Measurements from ENCODE around the gene ITPR1.

The ITPR1 gene

GRCh38 chr3:4720316-4721075, 227.3 kb downstream of the ITPR1 start:
- peak; percentile 28 for DNase-seq (ENCODE audit: low spot score)

DNA sequence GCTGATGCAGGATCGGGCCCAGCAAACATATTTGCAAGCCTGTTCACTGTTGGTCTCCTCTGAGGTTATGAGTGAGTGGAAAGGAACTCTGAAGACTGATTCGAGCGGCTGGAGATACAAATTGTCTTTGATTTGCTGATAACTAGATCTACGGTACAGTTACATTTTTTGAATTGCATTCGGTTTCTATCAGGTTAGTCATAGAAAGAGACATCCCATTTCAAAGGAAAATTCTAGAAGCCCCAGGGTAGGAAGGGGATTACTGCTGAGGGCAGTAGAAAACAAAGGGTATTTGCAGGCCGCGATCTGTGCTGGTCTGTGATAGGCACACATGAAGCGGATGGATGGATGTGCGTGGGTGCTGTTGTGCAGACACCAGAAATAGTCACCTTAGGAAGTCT, 228.4 kb downstream of the ITPR1 start:
- no peak for DNase-seq (ENCODE audit: low spot score)

GRCh38 chr3:4722103-4722502, 229.0 kb downstream of the ITPR1 start:
- DNase-seq (ENCODE audit: low spot score) = peak; percentile 49

DNA sequence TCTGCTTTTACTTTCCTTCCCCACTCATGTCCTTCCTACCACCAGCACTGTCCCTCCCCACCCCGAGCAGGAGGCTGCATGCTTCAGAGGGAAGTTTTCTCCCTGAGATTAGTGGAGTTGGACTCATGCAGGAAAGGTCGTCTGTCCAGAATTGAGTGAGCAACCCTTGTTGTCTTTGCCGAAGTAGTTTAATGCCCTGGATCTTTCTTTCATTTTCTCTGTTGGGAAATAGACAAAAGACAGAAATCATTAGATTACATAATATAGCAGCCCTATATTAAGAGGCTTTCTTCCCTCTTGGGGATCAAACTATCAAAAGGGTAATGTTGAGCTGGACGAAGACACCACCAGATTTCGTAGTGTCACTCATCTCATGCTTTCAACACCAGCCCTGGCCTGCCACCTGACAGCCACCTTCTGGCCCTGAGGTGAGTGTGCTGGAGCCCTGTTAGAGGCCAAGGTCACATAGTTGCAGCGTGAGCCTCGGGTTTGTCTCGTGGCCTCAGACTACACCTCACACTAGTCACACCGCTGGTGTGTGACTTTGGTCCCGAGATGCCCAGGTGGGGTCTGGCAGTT, 231.0 kb downstream of the ITPR1 start:
- DNase-seq (ENCODE audit: low spot score) = no peak

DNA sequence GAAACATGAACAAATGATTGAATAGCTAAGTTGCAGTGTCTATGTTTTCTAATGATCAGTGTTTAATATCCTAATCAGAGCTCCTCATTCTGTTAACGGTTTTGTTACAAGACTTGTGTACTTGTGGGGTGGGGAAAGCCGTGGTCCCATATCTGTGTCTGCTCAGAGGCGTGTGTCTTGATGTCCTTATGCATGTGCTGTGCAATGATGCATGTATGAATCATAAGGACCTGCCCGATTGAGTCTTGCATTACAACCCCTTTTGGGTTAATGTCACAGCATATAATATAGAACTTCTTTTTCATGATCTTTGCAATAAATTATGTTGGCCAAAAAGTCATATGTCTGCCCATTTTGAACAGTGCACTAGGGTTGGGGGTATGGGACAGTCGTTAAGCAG, 233.4 kb downstream of the ITPR1 start:
- DNase-seq (ENCODE audit: low spot score) = no peak

DNA sequence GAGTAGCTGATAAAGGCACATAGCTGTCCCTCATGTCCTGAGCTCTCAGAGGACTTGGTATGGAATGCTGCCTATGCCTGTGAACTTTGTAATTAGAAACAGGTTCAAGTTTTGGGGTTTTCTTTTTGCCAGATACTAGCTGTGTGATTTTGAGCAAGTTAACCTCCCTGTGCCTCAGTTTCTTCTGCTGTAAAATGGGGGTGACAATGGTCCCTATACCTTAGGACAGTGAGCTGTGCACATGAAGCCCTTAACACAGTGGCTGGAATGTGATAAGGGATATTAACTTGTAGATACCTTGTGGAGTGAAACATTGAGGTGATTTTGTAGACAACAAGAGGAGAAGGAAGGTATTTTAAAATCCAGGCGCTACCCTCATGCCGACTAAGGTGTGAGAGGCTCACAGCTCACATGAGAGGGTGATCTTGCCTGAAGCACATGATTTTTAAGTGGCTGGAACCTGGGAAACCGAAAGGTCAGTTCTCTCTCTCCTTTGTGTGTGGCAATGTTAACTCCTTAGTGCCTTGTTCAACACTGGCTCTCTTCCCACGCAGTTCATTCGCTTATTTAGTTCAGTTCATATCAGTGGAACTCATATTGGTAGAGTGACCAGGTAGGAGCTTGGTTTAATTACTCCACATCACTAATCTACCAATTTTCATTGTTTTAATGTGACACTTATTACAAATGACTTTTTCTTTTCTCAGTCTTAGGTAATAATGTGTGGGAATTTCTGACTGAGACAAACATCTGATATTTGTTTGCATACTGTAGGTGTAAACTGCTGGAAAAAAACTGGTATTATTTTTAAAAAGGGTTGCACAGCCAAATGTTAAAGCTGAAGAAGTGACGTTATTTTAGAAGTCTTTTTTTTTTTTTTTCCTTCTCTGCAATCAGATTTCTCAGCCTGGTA, 236.2 kb downstream of the ITPR1 start:
- no peak for DNase-seq (ENCODE audit: low spot score)

- no peak for DNase-seq (ENCODE audit: low spot score)
Observed at GRCh38 chr3:4730719-4731118, 237.6 kb downstream of the ITPR1 start.

DNA sequence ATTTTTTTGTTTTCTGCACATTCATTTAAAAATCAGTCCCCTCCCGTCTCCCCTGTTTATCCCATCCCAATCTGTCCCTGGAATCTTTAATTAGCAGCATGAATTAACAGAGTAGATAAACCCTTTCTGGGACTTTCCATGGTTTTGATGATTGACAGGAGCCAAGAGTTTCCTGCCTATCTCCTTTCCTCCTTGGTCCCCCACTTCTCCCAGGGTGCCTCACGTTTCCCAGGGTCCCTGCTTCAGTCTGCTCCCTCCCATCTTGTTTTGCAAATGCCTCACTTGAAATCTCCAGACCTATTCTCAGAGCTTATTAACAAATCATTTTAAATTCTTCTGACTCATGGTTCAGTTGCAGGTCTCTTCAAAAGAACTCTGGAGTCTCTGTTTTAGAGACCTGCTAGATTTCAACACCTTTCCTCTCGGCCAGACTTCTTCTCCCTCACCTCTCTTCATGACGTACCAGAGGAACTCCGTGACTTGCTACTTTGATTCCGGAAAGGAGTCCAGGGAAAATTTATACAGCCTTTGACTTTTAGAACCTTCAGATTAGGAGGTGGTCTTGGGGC, 238.5 kb downstream of the ITPR1 start:
- no peak for DNase-seq (ENCODE audit: low spot score)

DNA sequence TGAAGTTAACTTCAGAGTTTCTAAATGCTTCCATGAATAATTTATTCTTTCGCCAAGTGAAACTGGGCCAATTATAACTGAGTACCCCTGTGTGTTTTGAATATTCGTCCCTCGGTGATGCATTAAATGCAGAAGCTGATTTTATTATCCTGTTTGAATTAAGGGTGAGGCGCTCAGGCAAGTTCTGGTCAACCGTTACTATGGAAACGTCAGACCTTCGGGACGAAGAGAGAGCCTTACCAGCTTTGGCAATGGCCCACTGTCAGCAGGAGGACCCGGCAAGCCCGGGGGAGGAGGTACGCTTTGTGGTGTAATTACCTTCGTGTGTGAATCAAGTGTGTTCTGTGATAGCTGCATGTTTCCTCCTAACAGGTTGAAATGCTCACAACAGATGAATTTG, 239.8 kb downstream of the ITPR1 start:
- no peak for DNase-seq (ENCODE audit: low spot score)

DNA sequence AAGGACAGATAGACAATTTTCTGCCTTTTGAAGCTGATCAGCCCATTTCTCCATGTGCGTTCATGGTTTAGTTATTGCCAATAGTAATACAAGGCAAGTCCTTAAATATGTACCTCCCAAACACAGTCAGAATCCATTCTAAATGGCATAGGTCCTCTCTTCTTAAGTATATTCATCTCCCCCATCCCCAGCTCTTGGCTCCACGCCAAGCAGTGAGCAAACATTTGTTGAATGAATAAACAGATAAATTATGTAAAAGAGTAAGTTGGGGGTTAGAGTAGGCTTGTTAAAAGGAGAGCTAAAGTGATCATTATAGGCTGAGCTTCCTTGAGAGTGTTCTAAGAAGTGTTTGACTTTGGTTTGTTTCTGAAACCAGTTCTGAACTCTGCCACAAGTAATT, 241.3 kb downstream of the ITPR1 start:
- DNase-seq (ENCODE audit: low spot score) = no peak

DNA sequence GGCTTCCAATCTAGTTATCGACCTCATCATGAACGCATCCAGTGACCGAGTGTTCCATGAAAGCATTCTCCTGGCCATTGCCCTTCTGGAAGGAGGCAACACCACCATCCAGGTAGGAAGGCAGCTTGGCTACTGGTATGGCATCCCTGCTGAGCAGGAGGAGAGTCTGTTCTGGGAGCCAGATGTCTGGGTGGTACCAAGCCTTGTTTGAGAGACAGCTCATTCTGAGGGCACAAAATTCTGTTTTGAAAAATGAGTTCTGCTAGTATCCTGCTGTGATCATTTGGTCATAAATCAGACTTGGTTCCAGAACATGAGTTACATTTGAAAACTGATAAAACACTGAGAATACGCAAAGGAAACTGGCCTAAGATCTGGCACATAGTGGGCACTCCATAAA, 242.1 kb downstream of the ITPR1 start:
- no peak for DNase-seq (ENCODE audit: low spot score)

GRCh38 chr3:4736284-4736861, 243.2 kb downstream of the ITPR1 start:
- DNase-seq (ENCODE audit: low spot score) = no peak

GRCh38 chr3:4738737-4739274, 245.7 kb downstream of the ITPR1 start:
- no peak for DNase-seq (ENCODE audit: low spot score)

DNA sequence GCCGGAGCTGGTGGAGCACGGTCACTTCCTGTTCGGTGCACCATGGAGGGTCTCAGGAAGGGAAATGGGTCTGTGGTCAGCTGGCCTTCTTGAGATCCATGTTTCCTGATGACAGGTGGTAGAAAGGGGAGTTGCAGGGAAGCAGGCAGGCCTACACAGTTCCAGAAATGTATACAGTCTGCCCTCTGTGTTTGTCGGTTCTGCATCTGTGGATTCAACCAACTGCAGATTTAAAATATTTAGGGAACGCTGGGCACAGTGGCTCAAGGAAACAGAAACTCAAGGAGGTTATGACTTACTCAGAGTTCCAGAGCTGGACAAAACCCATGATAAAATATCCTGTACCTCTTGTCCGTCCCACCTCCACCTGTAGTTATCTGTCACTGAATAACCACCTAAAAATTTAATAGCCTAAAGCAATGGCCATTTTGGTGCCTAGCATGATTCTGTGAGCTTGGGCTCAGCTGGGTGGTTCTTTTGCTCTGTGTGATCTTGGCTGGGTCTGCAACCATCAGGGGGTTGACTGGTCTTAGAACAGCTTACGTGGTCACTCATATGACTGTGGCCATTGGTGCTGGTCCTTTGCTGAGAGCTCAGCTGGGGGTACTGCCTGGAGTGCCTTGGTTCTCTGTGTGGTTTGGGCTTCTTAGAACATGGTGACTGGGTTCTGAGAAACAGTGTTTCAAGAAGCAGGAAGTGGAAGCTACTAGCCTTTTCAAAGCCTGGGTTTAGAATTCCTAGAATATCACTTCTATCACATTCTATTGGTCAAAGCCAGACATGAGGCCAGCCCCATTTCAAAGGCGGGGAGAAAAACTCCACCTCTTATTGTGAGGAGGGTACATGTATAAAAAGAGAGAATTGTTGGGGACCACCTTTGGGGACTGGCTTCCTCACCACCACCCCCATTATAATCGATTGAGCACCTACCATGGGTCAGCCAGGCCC, 246.4 kb downstream of the ITPR1 start:
- DNase-seq (ENCODE audit: low spot score) = no peak

DNA sequence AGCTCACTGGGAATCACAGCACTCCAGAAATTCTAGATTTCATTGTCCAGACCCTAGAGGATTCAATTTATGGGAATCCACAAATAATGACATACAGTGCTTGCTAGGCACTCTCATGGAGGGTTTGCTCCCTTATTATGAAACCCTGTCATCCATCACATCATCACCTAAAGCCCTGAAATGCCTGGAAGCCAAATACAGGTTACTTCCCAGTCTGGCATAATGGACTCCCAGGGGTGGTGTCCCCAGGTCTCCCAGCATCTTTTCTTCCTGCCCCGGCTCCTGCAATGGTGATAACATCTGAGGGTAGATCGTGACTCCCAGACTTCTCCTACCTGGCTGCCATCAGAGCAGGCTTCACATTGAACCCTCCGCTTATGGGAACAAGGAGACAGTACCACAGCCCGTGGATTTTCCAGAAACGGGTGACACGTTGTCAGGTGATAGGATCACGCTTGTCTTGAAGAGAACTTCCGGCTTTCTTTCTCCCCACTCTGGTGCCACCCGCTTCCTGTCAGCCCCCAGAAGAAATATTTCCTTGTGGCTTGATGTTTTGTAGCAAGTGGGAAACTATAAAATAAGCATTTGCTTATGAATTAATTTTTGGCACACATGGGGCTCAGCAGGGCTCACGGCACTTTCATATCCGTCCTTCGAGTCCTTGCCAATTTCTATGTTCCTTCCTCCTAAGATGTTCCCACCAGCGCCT, 247.4 kb downstream of the ITPR1 start:
- DNase-seq (ENCODE audit: low spot score) = no peak

- no peak for DNase-seq (ENCODE audit: low spot score)
Observed at GRCh38 chr3:4741106-4741403, 247.9 kb downstream of the ITPR1 start.

- no peak for DNase-seq (ENCODE audit: low spot score)
Observed at GRCh38 chr3:4741404-4742307, 248.5 kb downstream of the ITPR1 start.

DNA sequence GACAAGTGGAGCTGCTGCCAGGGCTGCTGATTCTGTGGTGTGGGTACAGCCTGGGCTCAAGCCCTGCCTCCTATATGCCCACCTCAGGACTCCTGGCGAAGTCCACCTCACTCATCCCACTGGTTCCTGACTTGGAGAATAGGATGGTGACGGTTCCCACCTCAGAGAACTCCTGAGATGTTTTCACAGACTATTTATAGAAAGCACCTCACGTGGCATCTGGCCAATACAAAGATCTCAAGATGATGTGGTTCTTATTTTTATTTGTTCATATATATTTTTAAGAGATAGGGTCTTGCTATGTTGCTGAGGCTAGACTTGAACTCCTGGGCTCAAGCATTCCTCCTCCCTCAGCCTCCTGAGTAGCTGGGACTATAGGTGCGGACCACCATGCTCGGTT, 249.2 kb downstream of the ITPR1 start:
- DNase-seq (ENCODE audit: low spot score) = no peak

DNA sequence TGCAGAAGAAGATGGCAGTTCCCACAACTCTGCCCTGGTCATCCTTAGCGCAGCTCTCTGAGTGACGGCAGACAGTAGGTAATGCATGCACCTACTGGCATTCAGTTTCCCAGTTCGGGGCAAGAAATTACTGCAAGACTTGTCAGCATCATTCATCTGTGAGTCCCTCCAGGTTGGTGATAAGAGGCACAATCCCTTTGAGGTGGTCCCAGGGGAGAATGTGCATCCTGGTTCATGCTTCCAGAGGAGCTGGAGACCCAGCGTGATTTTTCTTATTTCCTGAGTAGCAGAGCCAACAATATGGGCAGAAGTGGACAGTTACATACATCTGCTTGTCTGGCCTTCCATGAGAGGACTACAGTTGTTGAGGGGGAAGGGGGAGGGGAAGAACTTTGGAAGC, 250.2 kb downstream of the ITPR1 start:
- no peak for DNase-seq (ENCODE audit: low spot score)
